ENCODE measurements around the gene PHF10. TPM values are rescaled to one million over a fixed set of nuclear protein-coding genes. Genes with fewer than 3 reads are reported as not detected.

The PHF10 gene
- 20.4 and 22.8 TPM in 2 replicates for total RNA-seq

DNA sequence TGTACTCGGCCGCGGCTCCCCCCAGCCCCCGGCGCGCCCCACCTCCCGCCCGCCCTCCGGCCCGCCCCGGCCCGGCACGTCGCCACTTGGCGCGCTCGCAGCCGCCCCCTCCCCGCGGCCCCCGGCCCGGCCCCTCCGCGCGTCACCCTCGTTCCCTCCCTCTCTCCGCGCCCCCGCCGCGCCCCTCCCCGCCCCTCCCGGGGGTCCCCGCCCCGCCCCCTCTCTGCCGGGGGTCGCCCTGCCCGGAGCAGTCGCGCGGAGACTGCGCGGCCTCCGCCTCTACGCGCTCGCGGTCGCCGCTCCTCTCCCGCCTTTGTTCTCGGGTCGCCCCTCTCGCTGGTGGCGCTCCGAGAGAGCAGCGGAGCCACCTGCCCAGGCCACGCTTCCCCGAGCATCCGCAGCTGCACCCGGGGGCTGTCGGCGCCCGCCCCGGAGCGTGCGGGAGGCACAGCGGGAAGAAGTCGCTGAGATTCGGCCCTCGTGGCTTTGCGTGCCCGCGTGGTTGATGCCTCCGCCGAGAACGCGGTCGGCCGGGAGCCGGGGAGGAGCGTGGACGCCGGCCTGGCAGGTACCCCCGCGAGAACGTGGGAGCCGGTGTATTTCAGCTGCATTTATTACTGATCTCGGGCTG lies at the start of gene PHF10:
TSS of gene PHF10 (minus strand) at position 7 of the 631 bp plus-strand sequence. CDS start 569 bp downstream, outside the sequence.

DNA sequence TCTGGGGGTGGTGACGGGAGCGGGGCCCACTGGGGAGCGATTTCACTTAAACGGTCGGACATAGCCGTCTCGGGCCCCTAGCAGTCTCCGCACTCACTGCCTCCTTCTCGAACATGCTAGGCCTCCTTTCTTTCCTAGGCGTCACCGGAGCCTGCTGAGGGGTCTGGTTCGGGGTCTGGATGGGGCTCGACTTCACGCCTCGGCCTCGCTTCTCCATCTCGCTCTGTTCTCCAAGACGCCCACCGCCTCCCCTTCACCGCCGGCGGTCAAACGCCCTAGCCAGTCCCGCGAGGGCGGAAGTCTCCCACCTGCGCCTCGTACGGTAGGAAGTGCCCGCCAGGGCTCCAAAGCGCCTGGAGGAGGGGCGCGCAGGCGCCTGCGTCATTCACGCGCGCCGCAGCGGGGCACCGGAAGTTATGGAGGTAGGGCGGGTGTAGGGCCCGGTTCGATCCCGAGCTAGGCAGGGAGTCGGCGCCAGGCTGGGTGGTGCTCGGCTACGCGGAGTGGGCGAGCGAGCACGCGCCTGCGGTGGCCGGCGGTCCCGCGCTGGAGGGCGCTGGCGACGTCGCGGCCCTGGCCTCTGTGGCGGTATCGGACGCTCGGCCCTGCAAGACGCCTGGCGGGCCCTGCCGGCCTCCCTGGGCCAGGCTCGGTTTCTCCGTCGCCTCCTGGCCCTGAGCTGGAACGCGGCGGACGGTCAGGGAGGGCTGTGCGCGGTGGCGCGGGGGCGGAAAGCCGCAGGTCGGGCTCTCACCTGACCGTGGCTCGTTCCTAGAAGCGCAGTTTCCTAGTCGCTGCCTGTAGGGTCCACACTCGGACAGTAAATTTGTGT lies 27.2 kb upstream of the PHF10 start, which contains the start of the genes DYNLT2 and ERMARD:
TSS of gene DYNLT2 (minus strand) at position 331 of the 832 bp plus-strand sequence. CDS start at position 217, 114 bp downstream.
TSS of gene ERMARD (plus strand) at position 381 of the 832 bp plus-strand sequence. CDS start at position 417, 36 bp downstream.

DNA sequence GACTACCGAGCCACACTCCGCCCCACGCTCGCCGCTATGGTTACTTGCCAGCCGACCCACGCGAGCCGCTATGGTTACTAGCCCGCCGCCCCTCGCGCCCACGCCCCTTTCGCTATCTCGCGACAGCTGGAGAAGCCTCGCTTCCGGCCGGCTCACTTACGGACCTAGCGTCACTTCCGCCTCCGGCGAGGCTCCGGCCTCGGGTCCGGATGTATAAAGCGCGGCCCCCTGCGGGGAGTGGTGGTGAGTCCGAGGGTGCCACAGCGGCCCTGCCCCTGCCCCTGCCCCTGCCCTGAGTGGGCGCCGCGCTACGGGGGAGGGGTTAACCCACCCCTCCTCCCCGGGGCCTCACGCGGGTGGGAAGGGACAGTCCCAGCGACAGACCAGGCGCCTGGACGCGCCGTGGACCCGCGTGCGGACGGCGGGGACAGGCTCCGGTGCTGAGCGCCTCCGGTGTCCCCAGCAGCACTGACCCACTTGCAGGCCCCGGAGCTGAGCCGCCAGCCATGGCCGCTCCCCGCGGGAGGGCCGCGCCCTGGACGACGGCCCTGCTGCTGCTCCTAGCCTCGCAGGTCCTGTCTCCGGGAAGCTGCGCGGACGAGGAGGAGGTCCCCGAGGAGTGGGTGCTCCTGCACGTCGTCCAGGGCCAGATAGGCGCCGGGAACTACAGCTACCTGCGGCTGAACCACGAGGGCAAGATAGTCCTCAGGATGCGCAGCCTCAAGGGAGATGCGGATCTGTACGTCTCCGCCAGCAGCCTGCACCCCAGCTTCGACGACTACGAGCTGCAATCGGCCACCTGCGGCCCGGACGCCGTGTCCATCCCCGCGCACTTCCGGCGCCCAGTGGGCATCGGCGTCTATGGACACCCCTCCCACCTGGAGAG lies 22.1 kb downstream of the PHF10 start, which contains the start of the genes C6orf120 and WDR27:
TSS of gene C6orf120 (plus strand) at position 173 of the 886 bp plus-strand sequence. CDS start at position 507, 334 bp downstream.
TSS of gene WDR27 (minus strand) at position 76 of the 886 bp plus-strand sequence. CDS start 13,024 bp downstream, outside the sequence.

Other genes starting within 250 kb of the PHF10 start
- 7.0 and 10.3 TPM in 2 replicates for gene WDR27, start 22.5 kb downstream of the PHF10 start, total RNA-seq
- 37.9 and 38.9 TPM in 2 replicates for gene C6orf120, start 22.4 kb downstream of the PHF10 start, total RNA-seq
- gene DYNLT2, start 27.1 kb upstream of the PHF10 start, total RNA-seq: 0.74 and 1.00 TPM in 2 replicates
- 7.9 and 12.2 TPM in 2 replicates for gene ERMARD, start 27.1 kb upstream of the PHF10 start, total RNA-seq

All from mammary microvascular endothelial cell (primary cell).